Keratinocyte (primary cell): ENCODE measurements around the gene ENPP6.

Experiments
- EZH2 ChIP-seq: IDR thresholded peaks from one replicate; pipeline ENCODE4 v1.6.1; 2012; ENCODE audit warnings: inconsistent platforms, mild to moderate bottlenecking, low read length, moderate library complexity
- TF ChIP-seq, protein P1 (sequence below), 3 experiments: IDR thresholded peaks in 1 of 3; conservative IDR thresholded peaks in 1 of 3; optimal IDR thresholded peaks in 1 of 3; 2 replicates in 2 of 3; 3 replicates in 1 of 3; pipeline versions ENCODE3 to v1.5.1; 2011; ENCODE audit warnings: low read length in 3 of 3, mild to moderate bottlenecking in 3 of 3, moderate library complexity in 2 of 3, control low read depth in 1 of 3, inconsistent platforms in 1 of 3; ENCODE audit not compliant: insufficient read depth in 2 of 3; ENCODE audit errors: extremely low read depth in 1 of 3

GRCh38 chr4:184120549-184121127, 97.0 kb downstream of the ENPP6 start:
- TF ChIP-seq, protein P1, sequence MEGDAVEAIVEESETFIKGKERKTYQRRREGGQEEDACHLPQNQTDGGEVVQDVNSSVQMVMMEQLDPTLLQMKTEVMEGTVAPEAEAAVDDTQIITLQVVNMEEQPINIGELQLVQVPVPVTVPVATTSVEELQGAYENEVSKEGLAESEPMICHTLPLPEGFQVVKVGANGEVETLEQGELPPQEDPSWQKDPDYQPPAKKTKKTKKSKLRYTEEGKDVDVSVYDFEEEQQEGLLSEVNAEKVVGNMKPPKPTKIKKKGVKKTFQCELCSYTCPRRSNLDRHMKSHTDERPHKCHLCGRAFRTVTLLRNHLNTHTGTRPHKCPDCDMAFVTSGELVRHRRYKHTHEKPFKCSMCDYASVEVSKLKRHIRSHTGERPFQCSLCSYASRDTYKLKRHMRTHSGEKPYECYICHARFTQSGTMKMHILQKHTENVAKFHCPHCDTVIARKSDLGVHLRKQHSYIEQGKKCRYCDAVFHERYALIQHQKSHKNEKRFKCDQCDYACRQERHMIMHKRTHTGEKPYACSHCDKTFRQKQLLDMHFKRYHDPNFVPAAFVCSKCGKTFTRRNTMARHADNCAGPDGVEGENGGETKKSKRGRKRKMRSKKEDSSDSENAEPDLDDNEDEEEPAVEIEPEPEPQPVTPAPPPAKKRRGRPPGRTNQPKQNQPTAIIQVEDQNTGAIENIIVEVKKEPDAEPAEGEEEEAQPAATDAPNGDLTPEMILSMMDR (optimal IDR thresholded peaks at IDR 0.05 in 1 of 3, IDR thresholded peaks at IDR 0.05 in 1 of 3, conservative IDR thresholded peaks at IDR 0.05 in 1 of 3; ENCODE audit: extremely low read depth in 1 of 3, insufficient read depth in 2 of 3, low read length in 3 of 3): no peak
- TF ChIP-seq EZH2: no peak
